ENCODE measurements around the gene KRTAP3-3. TPM values are rescaled to one million over a fixed set of nuclear protein-coding genes. Genes with fewer than 3 reads are reported as not detected.

KRTAP3-3 gene
- total RNA-seq, 3 donors from 2014 or later: not detected

GRCh38 chr17:41029633-41030245, 35.8 kb upstream of the KRTAP3-3 start, which contains the start of gene KRTAP1-4:
Gene KRTAP1-4 (minus strand): TSS chr17:41030195. CDS start chr17:41030078, 117 bp downstream.
- Histone ChIP-seq H3K9me3 (no peaks in the 10 kb centered on the region), H3K27me3 (no peaks in the 10 kb centered on the region), H3K27ac (no peak within 1 kb of the TSS), H3K4me3 (no peak within 1 kb of the TSS), H3K4me1 (no peaks in the 10 kb centered on the region), H3K36me3 (no peaks in the 10 kb centered on the region)
- intact Hi-C loops (cut with DNase I; ENCODE audit: low total_unique reads): no loop called here
- no peak for TF ChIP-seq CTCF (IDR thresholded peaks at IDR 0.05)
- no peak for TF ChIP-seq POLR2AphosphoS5 (IDR thresholded peaks at IDR 0.05)
- TF ChIP-seq POLR2A (IDR thresholded peaks at IDR 0.05): no peak
- no peak for DNase-seq (ENCODE audit: low spot score in 2 of 2)

- Histone ChIP-seq H3K4me1 (no peaks in the 10 kb centered on the region), H3K36me3 (no peaks in the 10 kb centered on the region), H3K9me3 (no peaks in the 10 kb centered on the region), H3K4me3 (no peak within 1 kb of the TSS), H3K27me3 (no peaks in the 10 kb centered on the region), H3K27ac (no peak within 1 kb of the TSS)
- TF ChIP-seq CTCF (IDR thresholded peaks at IDR 0.05) (no peak), POLR2AphosphoS5 (IDR thresholded peaks at IDR 0.05) (no peak), POLR2A (IDR thresholded peaks at IDR 0.05) (no peak)
- DNase-seq (ENCODE audit: low spot score in 2 of 2): no peak
- intact Hi-C loops (cut with DNase I; ENCODE audit: low total_unique reads): no loop called here
Measured at GRCh38 chr17:41026715-41027471, 32.9 kb upstream of the KRTAP3-3 start, which contains the start of gene KRTAP1-5. Gene KRTAP1-5 (minus strand): TSS chr17:41027208. CDS start chr17:41027155, 53 bp downstream.

- no peak overlapping the region for H3K27ac ChIP-seq
- H3K27me3 ChIP-seq: no peaks in the 10 kb centered on the region
- TF ChIP-seq POLR2AphosphoS5 (IDR thresholded peaks at IDR 0.05) (no peak), CTCF (IDR thresholded peaks at IDR 0.05) (no peak), POLR2A (IDR thresholded peaks at IDR 0.05) (no peak)
- intact Hi-C loops (cut with DNase I; ENCODE audit: low total_unique reads): no loop called here
- H3K9me3 ChIP-seq: no peaks in the 10 kb centered on the region
- H3K36me3 ChIP-seq: no peaks in the 10 kb centered on the region
- no peak overlapping the region for H3K4me3 ChIP-seq
- no peaks in the 10 kb centered on the region for H3K4me1 ChIP-seq
- no peak for DNase-seq (ENCODE audit: low spot score in 2 of 2)
Measured at GRCh38 chr17:41024697-41025096, 30.7 kb upstream of the KRTAP3-3 start.

- Histone ChIP-seq H3K4me1 (no peaks in the 10 kb centered on the region), H3K4me3 (no peak overlapping the region), H3K27me3 (no peaks in the 10 kb centered on the region), H3K27ac (no peak overlapping the region), H3K9me3 (no peaks in the 10 kb centered on the region), H3K36me3 (no peaks in the 10 kb centered on the region)
- no peak for TF ChIP-seq CTCF (IDR thresholded peaks at IDR 0.05)
- no peak for TF ChIP-seq POLR2AphosphoS5 (IDR thresholded peaks at IDR 0.05)
- TF ChIP-seq POLR2A (IDR thresholded peaks at IDR 0.05): no peak
- DNase-seq (ENCODE audit: low spot score in 2 of 2): no peak
- intact Hi-C loops (cut with DNase I; ENCODE audit: low total_unique reads): no loop called here
Measured at GRCh38 chr17:41020336-41020735, 26.4 kb upstream of the KRTAP3-3 start.

- no peak for DNase-seq (ENCODE audit: low spot score in 2 of 2)
- Histone ChIP-seq H3K27ac (no peak overlapping the region), H3K4me3 (no peak overlapping the region), H3K36me3 (no peaks in the 10 kb centered on the region), H3K4me1 (no peaks in the 10 kb centered on the region), H3K9me3 (no peaks in the 10 kb centered on the region), H3K27me3 (no peaks in the 10 kb centered on the region)
- intact Hi-C loops (cut with DNase I; ENCODE audit: low total_unique reads): loop anchor here (1.0 kb wide), 1 partner anchor 13 kb away; no protein-coding TSS in a partner anchor
- no peak for TF ChIP-seq POLR2AphosphoS5 (IDR thresholded peaks at IDR 0.05)
- TF ChIP-seq POLR2A (IDR thresholded peaks at IDR 0.05): no peak
- TF ChIP-seq CTCF (IDR thresholded peaks at IDR 0.05): no peak
Measured at GRCh38 chr17:41019415-41019814, 25.5 kb upstream of the KRTAP3-3 start.

All from breast epithelium (tissue), 4 donors.